Sigmoid colon (tissue), 4 donors: ENCODE data around the gene CDKAL1.

Source experiments
- EP300 ChIP-seq, 4 donors: sonication (generic); formaldehyde crosslinking; IDR thresholded peaks; one replicate each; pipeline ENCODE4 v1.6.1; 2017; ENCODE audit warnings: antibody characterized with exemption in 4 of 4
- POLR2A ChIP-seq, 2 donors: fragments of 450-650 bp; IDR thresholded peaks; one replicate each; pipeline ENCODE4 v1.6.1; 2016; ENCODE audit warnings: antibody characterized with exemption in 2 of 2, mild to moderate bottlenecking in 2 of 2, moderate library complexity in 2 of 2
- POLR2AphosphoS5 ChIP-seq, 4 donors: sonication (generic); formaldehyde crosslinking; IDR thresholded peaks; one replicate each; pipeline ENCODE4 v1.6.1; 2017; ENCODE audit warnings: antibody characterized with exemption in 4 of 4
- TF ChIP-seq, protein P1 (sequence below), 4 experiments: fragments of 450-650 bp in 3 of 4; fragments of 200-600 bp in 1 of 4; IDR thresholded peaks; one replicate each; pipeline ENCODE4 v1.5.1; 2016 to 2019; ENCODE audit warnings: antibody characterized with exemption in 4 of 4, mild to moderate bottlenecking in 3 of 4, moderate library complexity in 2 of 4

DNA sequence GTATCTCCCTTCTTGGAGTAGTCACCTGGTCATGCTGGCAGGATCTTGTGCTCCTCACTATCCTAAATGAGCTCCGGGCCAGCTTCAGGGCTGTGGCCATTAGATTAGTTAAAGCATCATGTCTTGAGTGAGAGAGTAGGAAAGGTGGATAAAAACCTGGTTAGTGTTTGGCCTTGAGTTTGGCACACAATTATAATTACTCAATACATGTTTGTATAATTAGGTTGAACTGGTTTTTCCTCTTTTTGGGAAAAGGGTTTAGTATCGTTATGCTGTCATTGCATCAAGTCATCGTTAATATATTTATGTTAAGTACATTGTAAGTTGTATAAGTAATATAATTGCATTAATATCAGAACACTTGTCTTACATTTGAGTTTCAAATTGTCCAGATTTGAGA lies 126.3 kb downstream of the CDKAL1 start:
- TF ChIP-seq POLR2A (IDR thresholded peaks at IDR 0.05) (no peak), POLR2AphosphoS5 (IDR thresholded peaks at IDR 0.05) (no peak), EP300 (IDR thresholded peaks at IDR 0.05) (no peak)
- TF ChIP-seq, protein P1, sequence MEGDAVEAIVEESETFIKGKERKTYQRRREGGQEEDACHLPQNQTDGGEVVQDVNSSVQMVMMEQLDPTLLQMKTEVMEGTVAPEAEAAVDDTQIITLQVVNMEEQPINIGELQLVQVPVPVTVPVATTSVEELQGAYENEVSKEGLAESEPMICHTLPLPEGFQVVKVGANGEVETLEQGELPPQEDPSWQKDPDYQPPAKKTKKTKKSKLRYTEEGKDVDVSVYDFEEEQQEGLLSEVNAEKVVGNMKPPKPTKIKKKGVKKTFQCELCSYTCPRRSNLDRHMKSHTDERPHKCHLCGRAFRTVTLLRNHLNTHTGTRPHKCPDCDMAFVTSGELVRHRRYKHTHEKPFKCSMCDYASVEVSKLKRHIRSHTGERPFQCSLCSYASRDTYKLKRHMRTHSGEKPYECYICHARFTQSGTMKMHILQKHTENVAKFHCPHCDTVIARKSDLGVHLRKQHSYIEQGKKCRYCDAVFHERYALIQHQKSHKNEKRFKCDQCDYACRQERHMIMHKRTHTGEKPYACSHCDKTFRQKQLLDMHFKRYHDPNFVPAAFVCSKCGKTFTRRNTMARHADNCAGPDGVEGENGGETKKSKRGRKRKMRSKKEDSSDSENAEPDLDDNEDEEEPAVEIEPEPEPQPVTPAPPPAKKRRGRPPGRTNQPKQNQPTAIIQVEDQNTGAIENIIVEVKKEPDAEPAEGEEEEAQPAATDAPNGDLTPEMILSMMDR (IDR thresholded peaks at IDR 0.05) = no peak
